HL-60 (cell line): ENCODE results near the gene CFL1.

Source experiments
- GABPA ChIP-seq: IDR thresholded peaks from 2 replicates; pipeline ENCODE4 v1.6.1; 2012; ENCODE audit warnings: low read depth
- POLR2AphosphoS5 ChIP-seq: IDR thresholded peaks from 2 replicates; pipeline ENCODE4 v1.6.1; 2012; ENCODE audit warnings: low read depth
- SPI1 ChIP-seq: IDR thresholded peaks from 2 replicates; pipeline ENCODE4 v1.6.1; 2012; ENCODE audit warnings: low read depth, mild to moderate bottlenecking, borderline replicate concordance
- TF ChIP-seq, protein P1 (sequence below): IDR thresholded peaks from 2 replicates; pipeline ENCODE4 v1.6.1; 2012; ENCODE audit warnings: low read depth; ENCODE audit not compliant: insufficient replicate concordance
- TF ChIP-seq, protein P2 (sequence below): IDR thresholded peaks from one replicate; pipeline ENCODE4 v1.5.1; 2011; ENCODE audit warnings: low read length, control low read depth, inconsistent platforms; ENCODE audit not compliant: insufficient read depth

DNA sequence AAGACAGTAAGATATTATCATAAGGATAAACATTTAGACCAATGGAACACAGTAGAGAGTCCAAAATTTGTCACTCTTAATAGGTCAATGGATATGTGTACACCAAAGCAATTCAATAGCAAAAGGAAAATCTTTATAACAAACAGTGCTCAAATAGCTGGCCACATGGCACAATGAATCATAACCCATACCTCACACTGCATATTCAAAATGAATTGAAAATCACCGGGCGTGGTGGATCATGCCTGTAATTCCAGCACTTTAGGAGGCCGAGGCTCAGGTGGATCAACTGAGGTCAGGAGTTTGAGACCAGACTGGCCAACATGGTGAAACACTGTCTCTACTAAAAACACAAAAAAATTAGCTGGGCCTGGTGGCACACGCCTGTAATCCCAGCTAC lies 15.8 kb downstream of the CFL1 start:
- TF ChIP-seq, protein P1, sequence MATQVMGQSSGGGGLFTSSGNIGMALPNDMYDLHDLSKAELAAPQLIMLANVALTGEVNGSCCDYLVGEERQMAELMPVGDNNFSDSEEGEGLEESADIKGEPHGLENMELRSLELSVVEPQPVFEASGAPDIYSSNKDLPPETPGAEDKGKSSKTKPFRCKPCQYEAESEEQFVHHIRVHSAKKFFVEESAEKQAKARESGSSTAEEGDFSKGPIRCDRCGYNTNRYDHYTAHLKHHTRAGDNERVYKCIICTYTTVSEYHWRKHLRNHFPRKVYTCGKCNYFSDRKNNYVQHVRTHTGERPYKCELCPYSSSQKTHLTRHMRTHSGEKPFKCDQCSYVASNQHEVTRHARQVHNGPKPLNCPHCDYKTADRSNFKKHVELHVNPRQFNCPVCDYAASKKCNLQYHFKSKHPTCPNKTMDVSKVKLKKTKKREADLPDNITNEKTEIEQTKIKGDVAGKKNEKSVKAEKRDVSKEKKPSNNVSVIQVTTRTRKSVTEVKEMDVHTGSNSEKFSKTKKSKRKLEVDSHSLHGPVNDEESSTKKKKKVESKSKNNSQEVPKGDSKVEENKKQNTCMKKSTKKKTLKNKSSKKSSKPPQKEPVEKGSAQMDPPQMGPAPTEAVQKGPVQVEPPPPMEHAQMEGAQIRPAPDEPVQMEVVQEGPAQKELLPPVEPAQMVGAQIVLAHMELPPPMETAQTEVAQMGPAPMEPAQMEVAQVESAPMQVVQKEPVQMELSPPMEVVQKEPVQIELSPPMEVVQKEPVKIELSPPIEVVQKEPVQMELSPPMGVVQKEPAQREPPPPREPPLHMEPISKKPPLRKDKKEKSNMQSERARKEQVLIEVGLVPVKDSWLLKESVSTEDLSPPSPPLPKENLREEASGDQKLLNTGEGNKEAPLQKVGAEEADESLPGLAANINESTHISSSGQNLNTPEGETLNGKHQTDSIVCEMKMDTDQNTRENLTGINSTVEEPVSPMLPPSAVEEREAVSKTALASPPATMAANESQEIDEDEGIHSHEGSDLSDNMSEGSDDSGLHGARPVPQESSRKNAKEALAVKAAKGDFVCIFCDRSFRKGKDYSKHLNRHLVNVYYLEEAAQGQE: no peak
- TF ChIP-seq, protein P2, sequence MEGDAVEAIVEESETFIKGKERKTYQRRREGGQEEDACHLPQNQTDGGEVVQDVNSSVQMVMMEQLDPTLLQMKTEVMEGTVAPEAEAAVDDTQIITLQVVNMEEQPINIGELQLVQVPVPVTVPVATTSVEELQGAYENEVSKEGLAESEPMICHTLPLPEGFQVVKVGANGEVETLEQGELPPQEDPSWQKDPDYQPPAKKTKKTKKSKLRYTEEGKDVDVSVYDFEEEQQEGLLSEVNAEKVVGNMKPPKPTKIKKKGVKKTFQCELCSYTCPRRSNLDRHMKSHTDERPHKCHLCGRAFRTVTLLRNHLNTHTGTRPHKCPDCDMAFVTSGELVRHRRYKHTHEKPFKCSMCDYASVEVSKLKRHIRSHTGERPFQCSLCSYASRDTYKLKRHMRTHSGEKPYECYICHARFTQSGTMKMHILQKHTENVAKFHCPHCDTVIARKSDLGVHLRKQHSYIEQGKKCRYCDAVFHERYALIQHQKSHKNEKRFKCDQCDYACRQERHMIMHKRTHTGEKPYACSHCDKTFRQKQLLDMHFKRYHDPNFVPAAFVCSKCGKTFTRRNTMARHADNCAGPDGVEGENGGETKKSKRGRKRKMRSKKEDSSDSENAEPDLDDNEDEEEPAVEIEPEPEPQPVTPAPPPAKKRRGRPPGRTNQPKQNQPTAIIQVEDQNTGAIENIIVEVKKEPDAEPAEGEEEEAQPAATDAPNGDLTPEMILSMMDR: no peak
- TF ChIP-seq POLR2AphosphoS5 (no peak), GABPA (no peak), SPI1 (no peak)
